Sigmoid colon (tissue), 4 donors: Measurements from ENCODE around the gene TRIM65.

Experiments
- CTCF ChIP-seq, 4 experiments: fragments of 450-650 bp in 3 of 4; fragments of 200-600 bp in 1 of 4; IDR thresholded peaks; one replicate each; pipeline ENCODE4 v1.5.1; 2016 to 2019; ENCODE audit warnings: antibody characterized with exemption in 4 of 4, mild to moderate bottlenecking in 3 of 4, moderate library complexity in 2 of 4
- EP300 ChIP-seq, 4 donors: sonication (generic); formaldehyde crosslinking; IDR thresholded peaks; one replicate each; pipeline ENCODE4 v1.6.1; 2017; ENCODE audit warnings: antibody characterized with exemption in 4 of 4
- POLR2A ChIP-seq, 2 donors: fragments of 450-650 bp; IDR thresholded peaks; one replicate each; pipeline ENCODE4 v1.6.1; 2016; ENCODE audit warnings: antibody characterized with exemption in 2 of 2, mild to moderate bottlenecking in 2 of 2, moderate library complexity in 2 of 2

GRCh38 chr17:75917917-75918445, 21.2 kb upstream of the TRIM65 start:
- no peak for TF ChIP-seq POLR2A (IDR thresholded peaks at IDR 0.05)
- TF ChIP-seq EP300 (IDR thresholded peaks at IDR 0.05) = no peak
- TF ChIP-seq CTCF (IDR thresholded peaks at IDR 0.05) = no peak
